ENCODE data around the gene KCNJ11. TPM values are rescaled to one million over a fixed set of nuclear protein-coding genes. Genes with fewer than 3 reads are reported as not detected.

The KCNJ11 gene
- total RNA-seq, 1 experiment from 2014 or later: 2.1 TPM

- DNase-seq (ENCODE audit: low spot score): no peak
These were observed 3.3 kb upstream of the KCNJ11 start for GRCh38 chr11:17391493-17392355.

- no peak for DNase-seq (ENCODE audit: low spot score)
These were observed 1.6 kb upstream of the KCNJ11 start for GRCh38 chr11:17389957-17390649.

- DNase-seq (ENCODE audit: low spot score): peak; percentile 82
These were observed 925 bp upstream of the KCNJ11 start for GRCh38 chr11:17389211-17389956.

GRCh38 chr11:17387811-17388210 lies 648 bp downstream of the KCNJ11 start:
- no peak for DNase-seq (ENCODE audit: low spot score)

- no peak for DNase-seq (ENCODE audit: low spot score)
These were observed 1.2 kb downstream of the KCNJ11 start for GRCh38 chr11:17387254-17387653.

GRCh38 chr11:17386331-17387084 lies 2.0 kb downstream of the KCNJ11 start:
- peak; percentile 77 for DNase-seq (ENCODE audit: low spot score)

GRCh38 chr11:17385926-17386325 lies 2.5 kb downstream of the KCNJ11 start:
- no peak for DNase-seq (ENCODE audit: low spot score)

- DNase-seq (ENCODE audit: low spot score): no peak
These were observed 3.0 kb downstream of the KCNJ11 start for GRCh38 chr11:17385492-17385891.

GRCh38 chr11:17384002-17384511 lies 4.4 kb downstream of the KCNJ11 start:
- DNase-seq (ENCODE audit: low spot score): peak; percentile 96

GRCh38 chr11:17383461-17383860 lies 5.0 kb downstream of the KCNJ11 start:
- DNase-seq (ENCODE audit: low spot score): no peak

- no peak for DNase-seq (ENCODE audit: low spot score)
These were observed 6.3 kb downstream of the KCNJ11 start for GRCh38 chr11:17382046-17382728.

GRCh38 chr11:17381156-17381555 lies 7.3 kb downstream of the KCNJ11 start:
- no peak for DNase-seq (ENCODE audit: low spot score)

- no peak for DNase-seq (ENCODE audit: low spot score)
These were observed 8.9 kb downstream of the KCNJ11 start for GRCh38 chr11:17379383-17380180.

GRCh38 chr11:17378655-17379054 lies 9.8 kb downstream of the KCNJ11 start:
- DNase-seq (ENCODE audit: low spot score): no peak

- DNase-seq (ENCODE audit: low spot score): no peak
These were observed 12.0 kb downstream of the KCNJ11 start for GRCh38 chr11:17376493-17376892.

- no peak for DNase-seq (ENCODE audit: low spot score)
These were observed 12.9 kb downstream of the KCNJ11 start for GRCh38 chr11:17375547-17375946.

GRCh38 chr11:17371614-17372013 lies 16.8 kb downstream of the KCNJ11 start:
- no peak for DNase-seq (ENCODE audit: low spot score)

GRCh38 chr11:17369684-17370243 lies 18.7 kb downstream of the KCNJ11 start:
- no peak for DNase-seq (ENCODE audit: low spot score)

GRCh38 chr11:17369094-17369493 lies 19.4 kb downstream of the KCNJ11 start:
- DNase-seq (ENCODE audit: low spot score): no peak
